Ovary (tissue), 9 donors: Measurements from ENCODE around the gene CIC. TPM values are rescaled to one million over a fixed set of nuclear protein-coding genes. Genes with fewer than 3 reads are reported as not detected.
A peak's percentile ranks its signal among the peaks of the same experiment; 100 is the strongest.

Experiments
- DNase-seq, 5 donors: peaks; one replicate each; pipeline ENCODE4 v3.0.0-alpha.2; 2019 to 2020
- H3K27ac ChIP-seq, 2 donors: fragments of 200-600 bp; one replicate each; pipeline versions ENCODE4 v1.5.1 to v1.8.0; 2019 to 2022
- H3K27me3 ChIP-seq: fragments of 200-600 bp; one replicate; pipeline ENCODE4 v1.8.0; 2022
- H3K36me3 ChIP-seq: fragments of 200-600 bp; sonication (generic); one replicate; pipeline ENCODE4 v1.5.1; 2019
- H3K4me1 ChIP-seq: one replicate; pipeline ENCODE4 v1.8.1; 2013; ENCODE audit warnings: mild to moderate bottlenecking, moderate library complexity; ENCODE audit not compliant: insufficient read depth
- H3K4me3 ChIP-seq: fragments of 200-600 bp; sonication (generic); one replicate; pipeline ENCODE4 v1.5.1; 2017
- H3K9me3 ChIP-seq, 2 donors: fragments of 200-600 bp in 1 of 2; sonication (generic) in 1 of 2; one replicate each; pipeline versions ENCODE4 v1.5.1 to v1.8.1; 2013 to 2019; ENCODE audit warnings: mild to moderate bottlenecking in 1 of 2, moderate library complexity in 1 of 2
- EP300 ChIP-seq: sonication (generic); formaldehyde crosslinking; IDR thresholded peaks from one replicate; pipeline ENCODE4 v1.6.1; 2017; ENCODE audit warnings: antibody characterized with exemption
- POLR2A ChIP-seq: fragments of 450-650 bp; IDR thresholded peaks from one replicate; pipeline ENCODE4 v1.6.1; 2017; ENCODE audit warnings: antibody characterized with exemption, mild to moderate bottlenecking, moderate library complexity
- WGBS, 3 donors: extraction: QIAGEN DNeasy Blood & Tissue Kit in 1 of 3; methylation state at CpG; one replicate each; pipeline versions ENCODE4 v1.1.5 to v1.1.7; 2013 to 2017; 5-methylcytosine and 5-hydroxymethylcytosine counted together
- intact Hi-C, 4 donors: fragments of 100-400 bp; cut with DNase I; formaldehyde crosslinking; loops; one replicate each; pipeline versions ENCODE4 v1.11.0 to v1.15.1; 2022 to 2023
- polyA plus RNA-seq, 2 donors: library from polyadenylated mRNA; stranded (reverse); fragments of 200-250 nt in 1 of 2; fragments of 350-450 nt in 1 of 2; fragmentation: Illumina TruSeq in 1 of 2; extraction: RNeasy Lipid Tissue Mini Kit (QIAGEN cat#74804) in 1 of 2; gene quantifications; one replicate each; pipeline ENCODE4 v1.2.3, GENCODE V29; 2013 to 2014
- total RNA-seq, 7 donors: library from RNA; depleted of rRNA in 2 of 7; stranded (reverse); fragments of >200 nt in 2 of 7; fragmentation: NEBNext Ultra II Directional in 3 of 7; extraction: Animal tissue kit (Norgen Biotek cat#: 25700) in 3 of 7; gene quantifications; one replicate each; pipeline versions ENCODE4 v1.1.0 to v1.2.4, GENCODE V29; 2016 to 2023
- TF ChIP-seq, protein P1 (sequence below), 3 donors: fragments of 450-650 bp in 2 of 3; fragments of 200-600 bp in 1 of 3; IDR thresholded peaks; one replicate each; pipeline versions ENCODE4 v1.5.1 to v1.8.0; 2016 to 2022; ENCODE audit warnings: antibody characterized with exemption in 3 of 3, mild to moderate bottlenecking in 1 of 3
- donor health status: DM: no; HTN: no; CAD: no; lungs with moderate emphysema.
- donor health status: DM: no; HTN: no; CAD: no.
- donor health status: Bipolar disorder and iron deficiency.
- donor health status: DM: yes; HTN: yes; CAD: no.
- donor health status: DM: no; HTN: no; CAD: no.
- donor health status: DM: yes; HTN: yes; CAD: no.

Gene CIC
- total and polyA plus RNA-seq, 9 donors: 6.6 to 139 (median 97.9) TPM

DNA sequence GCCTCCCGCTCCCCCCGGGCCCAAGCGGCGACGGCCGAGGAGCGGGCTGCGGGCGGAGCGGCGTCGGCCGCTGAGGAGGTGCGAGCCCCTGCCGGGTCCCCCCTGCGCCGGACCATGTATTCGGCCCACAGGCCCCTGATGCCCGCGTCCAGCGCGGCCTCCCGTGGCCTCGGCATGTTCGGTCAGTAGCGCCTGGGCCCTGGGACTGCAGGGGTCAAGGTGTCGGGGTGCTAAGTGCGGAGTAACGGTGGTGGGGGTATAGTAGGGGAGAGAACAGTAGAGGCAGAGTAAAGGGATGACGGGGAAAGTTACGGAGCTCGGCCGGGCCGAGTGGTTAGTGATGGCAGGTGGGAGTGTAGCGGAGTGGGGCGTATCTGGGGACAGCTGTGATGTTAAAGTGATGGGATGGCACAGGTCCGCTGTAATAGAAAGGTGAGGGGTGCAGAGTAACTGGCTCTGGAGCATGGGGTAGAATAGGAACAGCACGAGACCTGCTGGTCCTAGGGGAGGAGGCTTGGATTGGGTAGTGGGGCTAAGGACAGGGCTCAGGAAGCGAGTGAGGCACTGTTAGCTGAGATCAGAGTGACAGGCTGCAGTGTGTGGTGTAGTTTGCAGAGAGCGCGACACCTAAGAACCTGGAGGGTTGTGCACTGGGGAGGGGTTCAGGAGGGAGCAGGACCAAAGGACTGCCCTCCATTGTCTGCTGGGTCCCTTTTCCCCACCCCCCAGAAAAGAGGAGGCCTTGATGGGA lies 15.7 kb downstream of the CIC start:
- Histone ChIP-seq H3K27ac (peak overlapping the region; percentile 78 to 86), H3K9me3 (no peaks in the 10 kb centered on the region), H3K27me3 (no peaks in the 10 kb centered on the region), H3K36me3 (no peaks in the 10 kb centered on the region), H3K4me3 (peak overlapping the region; percentile 64), H3K4me1 (peaks cover 31% of the 10 kb centered on the region)
- 4% methylated on average over 29 to 40 of the region's 41 CpGs for WGBS, 3 donors
- TF ChIP-seq, protein P1, sequence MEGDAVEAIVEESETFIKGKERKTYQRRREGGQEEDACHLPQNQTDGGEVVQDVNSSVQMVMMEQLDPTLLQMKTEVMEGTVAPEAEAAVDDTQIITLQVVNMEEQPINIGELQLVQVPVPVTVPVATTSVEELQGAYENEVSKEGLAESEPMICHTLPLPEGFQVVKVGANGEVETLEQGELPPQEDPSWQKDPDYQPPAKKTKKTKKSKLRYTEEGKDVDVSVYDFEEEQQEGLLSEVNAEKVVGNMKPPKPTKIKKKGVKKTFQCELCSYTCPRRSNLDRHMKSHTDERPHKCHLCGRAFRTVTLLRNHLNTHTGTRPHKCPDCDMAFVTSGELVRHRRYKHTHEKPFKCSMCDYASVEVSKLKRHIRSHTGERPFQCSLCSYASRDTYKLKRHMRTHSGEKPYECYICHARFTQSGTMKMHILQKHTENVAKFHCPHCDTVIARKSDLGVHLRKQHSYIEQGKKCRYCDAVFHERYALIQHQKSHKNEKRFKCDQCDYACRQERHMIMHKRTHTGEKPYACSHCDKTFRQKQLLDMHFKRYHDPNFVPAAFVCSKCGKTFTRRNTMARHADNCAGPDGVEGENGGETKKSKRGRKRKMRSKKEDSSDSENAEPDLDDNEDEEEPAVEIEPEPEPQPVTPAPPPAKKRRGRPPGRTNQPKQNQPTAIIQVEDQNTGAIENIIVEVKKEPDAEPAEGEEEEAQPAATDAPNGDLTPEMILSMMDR (IDR thresholded peaks at IDR 0.05): no peak
- TF ChIP-seq POLR2A (no peak), EP300 (no peak)
- intact Hi-C loops: loop anchor here in 2 of 4 donors (5.0 kb wide), 1 partner anchor 37 kb away; no protein-coding TSS in a partner anchor
- peak in 4 of 5 donors; percentile 55 to 75 (median 72) for DNase-seq

DNA sequence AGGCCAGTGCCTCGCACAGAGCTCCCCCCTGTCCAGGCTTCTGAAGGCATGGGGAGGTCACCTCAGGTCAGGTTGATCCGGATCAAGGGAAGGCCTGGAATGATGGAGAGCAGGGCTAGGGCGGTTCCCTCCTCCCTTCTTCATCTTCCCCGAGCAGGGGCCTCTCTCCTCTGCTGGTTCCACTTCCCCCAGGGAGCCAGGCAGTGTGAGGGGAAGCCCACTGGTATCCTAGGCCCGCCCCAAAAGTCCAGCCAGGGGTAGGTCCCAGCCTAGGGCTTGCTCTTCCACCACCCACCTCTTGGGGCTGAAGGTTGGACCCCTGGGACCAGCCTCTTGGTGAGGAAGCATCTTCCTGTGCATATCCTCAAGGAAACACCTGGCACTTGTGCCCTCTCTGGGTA lies 16.5 kb downstream of the CIC start:
- Histone ChIP-seq H3K27me3 (no peaks in the 10 kb centered on the region), H3K27ac (peak overlapping the region; percentile 78 to 86), H3K4me3 (peak overlapping the region; percentile 64), H3K9me3 (no peaks in the 10 kb centered on the region), H3K4me1 (peaks cover 31% of the 10 kb centered on the region), H3K36me3 (no peaks in the 10 kb centered on the region)
- no peak for TF ChIP-seq POLR2A
- TF ChIP-seq, protein P1 (IDR thresholded peaks at IDR 0.05): no peak
- no peak for TF ChIP-seq EP300
- WGBS, 3 donors: 31 to 34% (median 34%) methylated on average over 5 of the region's 5 CpGs
- intact Hi-C loops: loop anchor here in 2 of 4 donors (5.0 kb wide), 1 partner anchor 38 kb away; no protein-coding TSS in a partner anchor
- peak in 4 of 5 donors; percentile 43 to 54 (median 53) for DNase-seq

DNA sequence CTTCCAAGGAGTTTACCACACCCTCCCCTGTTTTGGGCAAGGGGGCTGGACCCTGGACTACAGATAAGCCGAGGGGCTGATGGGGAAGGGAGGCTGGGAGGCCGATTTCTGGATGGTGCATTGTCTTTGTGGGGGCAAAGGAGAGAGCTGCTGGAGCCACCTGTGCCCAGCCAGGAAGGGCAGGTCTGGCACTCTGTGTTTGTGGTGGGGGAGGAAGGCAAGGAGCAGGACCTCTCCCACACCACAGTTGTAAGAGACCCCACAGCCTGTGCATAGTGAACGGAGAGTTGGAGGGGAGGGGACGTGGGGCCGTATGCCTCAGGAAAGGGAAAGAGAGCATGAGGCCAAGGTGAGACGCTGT lies 16.9 kb downstream of the CIC start:
- Histone ChIP-seq H3K9me3 (no peaks in the 10 kb centered on the region), H3K27me3 (no peaks in the 10 kb centered on the region), H3K4me1 (peaks cover 31% of the 10 kb centered on the region), H3K4me3 (peak overlapping the region; percentile 17), H3K36me3 (no peaks in the 10 kb centered on the region), H3K27ac (peak overlapping the region; percentile 78 to 86)
- 10 to 20% (median 12%) methylated on average over 6 of the region's 6 CpGs for WGBS, 3 donors
- DNase-seq: peak in 1 of 5 donors; percentile 39
- intact Hi-C loops: loop anchor here in 2 of 4 donors (5.0 kb wide), 1 partner anchor 39 kb away; no protein-coding TSS in a partner anchor
- TF ChIP-seq EP300: no peak
- TF ChIP-seq, protein P1 (IDR thresholded peaks at IDR 0.05): no peak
- TF ChIP-seq POLR2A: no peak

DNA sequence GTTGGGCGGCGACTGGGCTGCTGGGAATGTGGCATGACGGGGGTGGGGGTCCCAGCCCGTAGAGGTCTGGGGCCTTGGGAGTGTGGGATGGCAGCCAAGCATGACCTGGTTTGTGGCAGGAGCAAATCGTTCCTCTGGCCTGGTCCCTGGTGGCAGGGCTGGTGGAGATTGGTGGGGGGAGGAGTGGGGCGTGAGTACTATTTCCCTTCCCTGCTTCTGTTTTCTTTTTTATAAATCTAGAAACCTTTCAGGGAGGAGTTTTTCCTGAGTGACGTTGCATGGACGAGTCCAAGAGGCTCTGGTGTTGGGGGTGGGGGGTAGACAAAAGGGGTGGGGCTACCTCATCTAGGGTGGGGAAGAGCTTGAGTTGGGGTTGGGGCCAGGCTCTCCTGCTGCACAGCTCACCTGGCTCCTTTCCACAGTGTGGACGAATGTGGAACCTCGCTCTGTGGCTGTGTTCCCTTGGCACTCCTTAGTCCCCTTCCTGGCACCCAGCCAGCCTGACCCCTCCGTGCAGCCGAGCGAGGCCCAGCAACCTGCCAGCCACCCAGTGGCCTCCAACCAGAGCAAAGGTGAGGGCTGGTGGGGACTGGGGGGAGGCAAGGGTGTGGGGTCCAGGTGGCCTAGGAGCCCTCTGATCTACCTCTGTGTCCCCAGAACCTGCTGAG lies 17.4 kb downstream of the CIC start:
- H3K4me1 ChIP-seq: peaks cover 28% of the 10 kb centered on the region
- no peaks in the 10 kb centered on the region for H3K36me3 ChIP-seq
- H3K27ac ChIP-seq: peak overlapping the region; percentile 78 to 86
- H3K4me3 ChIP-seq: peak overlapping the region; percentile 17
- H3K27me3 ChIP-seq: no peaks in the 10 kb centered on the region
- TF ChIP-seq EP300 (no peak), POLR2A (no peak)
- TF ChIP-seq, protein P1 (IDR thresholded peaks at IDR 0.05): no peak
- no peaks in the 10 kb centered on the region for H3K9me3 ChIP-seq
- 13 to 16% (median 14%) methylated on average over 13 of the region's 13 CpGs for WGBS, 3 donors
- peak; percentile 67 to 85 (median 79) for DNase-seq
- intact Hi-C loops: loop anchor here in 2 of 4 donors (5.0 kb wide), 1 partner anchor 39 kb away; no protein-coding TSS in a partner anchor
